Heart left ventricle (tissue), 16 donors: ENCODE measurements around the gene ASTN2. TPM values are rescaled to one million over a fixed set of nuclear protein-coding genes. Genes with fewer than 3 reads are reported as not detected.

Experiments
- ATAC-seq, 4 donors: fragments of 200-7000 bp; cut with Tn5 transposase; one replicate each; pipeline ENCODE4 v1.9.1; 2020 to 2022; ENCODE audit warnings: moderate library complexity in 4 of 4, mild to moderate bottlenecking in 3 of 4, moderate number of reproducible peaks in 1 of 4
- DNase-seq, 5 donors: peaks; one replicate each; pipeline ENCODE4 v3.0.0-alpha.2; 2020
- H3K27ac ChIP-seq, 12 donors: fragments of 200-600 bp; sonication (generic) in 4 of 12; one replicate each; pipeline versions ENCODE4 v1.5.0 to v1.8.0; 2016 to 2022; ENCODE audit warnings: mild to moderate bottlenecking in 2 of 12
- H3K27me3 ChIP-seq, 9 donors: fragments of 200-600 bp; sonication (generic) in 2 of 9; one replicate each; pipeline versions ENCODE4 v1.5.1 to v1.8.0; 2016 to 2022; ENCODE audit warnings: mild to moderate bottlenecking in 3 of 9
- H3K36me3 ChIP-seq, 9 donors: fragments of 200-600 bp; sonication (generic) in 2 of 9; one replicate each; pipeline versions ENCODE4 v1.5.0 to v1.8.0; 2018 to 2022; ENCODE audit warnings: mild to moderate bottlenecking in 2 of 9
- H3K4me1 ChIP-seq, 12 donors: fragments of 200-600 bp; sonication (generic) in 4 of 12; one replicate each; pipeline versions ENCODE4 v1.5.0 to v1.8.0; 2016 to 2022; ENCODE audit warnings: mild to moderate bottlenecking in 3 of 12
- H3K4me3 ChIP-seq, 12 donors: fragments of 200-600 bp; sonication (generic) in 4 of 12; one replicate each; pipeline versions ENCODE4 v1.5.0 to v1.8.0; 2017 to 2022; ENCODE audit warnings: mild to moderate bottlenecking in 9 of 12, moderate library complexity in 4 of 12
- H3K9me3 ChIP-seq, 12 donors: fragments of 200-600 bp; sonication (generic) in 4 of 12; one replicate each; pipeline versions ENCODE4 v1.5.0 to v1.8.0; 2016 to 2022; ENCODE audit warnings: mild to moderate bottlenecking in 1 of 12
- POLR2A ChIP-seq, 2 donors: fragments of 450-650 bp; IDR thresholded peaks; one replicate each; pipeline ENCODE4 v1.6.1; 2017; ENCODE audit warnings: antibody characterized with exemption in 2 of 2, mild to moderate bottlenecking in 2 of 2, moderate library complexity in 2 of 2
- WGBS, 4 donors: extraction: QIAGEN DNeasy Blood & Tissue Kit in 2 of 4; methylation state at CpG; one replicate each; pipeline versions ENCODE4 v1.1.5 to v1.1.7; 2013 to 2018; 5-methylcytosine and 5-hydroxymethylcytosine counted together
- intact Hi-C, 10 donors: fragments of 100-400 bp; cut with DNase I; formaldehyde crosslinking; loops; one replicate each; pipeline versions ENCODE4 v1.11.1 to v1.14.2; 2022
- polyA plus RNA-seq, 2 donors: library from polyadenylated mRNA; stranded (reverse); fragments of 200-250 nt; gene quantifications; one replicate each; pipeline ENCODE4 v1.2.3, GENCODE V29; 2013
- total RNA-seq, 9 donors: library from RNA; depleted of rRNA in 2 of 9; stranded (reverse); fragments of >200 nt in 2 of 9; fragmentation: NEBNext Ultra II Directional in 3 of 9; extraction: Animal tissue kit (Norgen Biotek cat#: 25700) in 3 of 9; gene quantifications; one replicate each; pipeline versions ENCODE4 v1.1.0 to v1.2.4, GENCODE V29; 2016 to 2023
- TF ChIP-seq, protein P1 (sequence below), 12 donors: fragments of 200-600 bp; sonication (generic) in 4 of 12; IDR thresholded peaks; one replicate each; pipeline versions ENCODE4 v1.5.0 to v1.8.0; 2018 to 2022; ENCODE audit warnings: antibody characterized with exemption in 12 of 12, mild to moderate bottlenecking in 5 of 12
- donor health status: ischemic (EF 13 %, LVEDD 7.1; RV severe dilation, severe dysfunction).
- donor health status: healthy with polysubstance abuse.
- donor health status: DM: no; HTN: yes; CAD: no.
- donor health status: DM: no; HTN: no; CAD: no.
- donor health status: ischemic (EF 25% LVEDD 6.9; RV normal size, moderate dysfunction).
- donor health status: ischemic (EF 25% LVEDD 5.7; RV mildly dilated, moderate dysfunction).
- donor health status: healthy.
- donor health status: DM: yes; HTN: yes; CAD: no.
- donor health status: ischemic (EF 35%, LVEDD 5.7; RV mildly dilated, moderate dysfunction).
- donor health status: nonischemic (EF 11% LVEDD 7.7; RV severe dilation, severe dysfunction).
- donor health status: DM: yes; HTN: yes; CAD: no.
- donor health status: PGD.
- donor health status: ischemic (EF 29% LVEDD 5.4; RV normal size, mild dysfunction).
- donor health status: nonischemic (EF 23%, LVEDD 6.1; RV moderate dilation, normal function).

The ASTN2 gene
- total and polyA plus RNA-seq, 11 donors, result 2.5 to 6.0 (median 3.5) TPM

DNA sequence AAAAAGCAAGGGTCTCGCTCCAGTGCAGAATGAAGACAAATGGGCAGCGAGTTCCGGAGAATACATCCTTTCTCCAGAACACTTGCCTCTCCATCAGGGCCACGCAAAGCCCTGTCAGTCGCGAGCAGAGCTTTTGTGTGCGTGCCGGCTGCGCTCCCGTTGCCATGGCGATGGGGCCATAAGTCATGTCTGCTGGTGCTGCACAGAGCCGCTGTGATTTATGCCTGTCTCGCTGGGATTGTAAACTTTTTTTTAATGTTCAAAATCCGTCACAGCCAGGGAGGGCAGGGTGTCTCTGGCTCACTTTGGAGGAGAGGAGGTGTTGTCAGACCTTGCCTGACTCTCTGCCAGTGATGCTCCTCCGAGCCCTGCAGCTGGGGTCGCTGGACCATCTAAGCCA is 455.0 kb downstream of the ASTN2 start:
- Histone ChIP-seq H3K9me3 (no peaks in the 10 kb centered on the region), H3K36me3 (no peaks in the 10 kb centered on the region), H3K4me3 (no peak overlapping the region), H3K4me1 (no peaks in the 10 kb centered on the region), H3K27ac (no peak overlapping the region), H3K27me3 (no peaks in the 10 kb centered on the region)
- no peak for ATAC-seq
- no peak for DNase-seq
- TF ChIP-seq, protein P1, sequence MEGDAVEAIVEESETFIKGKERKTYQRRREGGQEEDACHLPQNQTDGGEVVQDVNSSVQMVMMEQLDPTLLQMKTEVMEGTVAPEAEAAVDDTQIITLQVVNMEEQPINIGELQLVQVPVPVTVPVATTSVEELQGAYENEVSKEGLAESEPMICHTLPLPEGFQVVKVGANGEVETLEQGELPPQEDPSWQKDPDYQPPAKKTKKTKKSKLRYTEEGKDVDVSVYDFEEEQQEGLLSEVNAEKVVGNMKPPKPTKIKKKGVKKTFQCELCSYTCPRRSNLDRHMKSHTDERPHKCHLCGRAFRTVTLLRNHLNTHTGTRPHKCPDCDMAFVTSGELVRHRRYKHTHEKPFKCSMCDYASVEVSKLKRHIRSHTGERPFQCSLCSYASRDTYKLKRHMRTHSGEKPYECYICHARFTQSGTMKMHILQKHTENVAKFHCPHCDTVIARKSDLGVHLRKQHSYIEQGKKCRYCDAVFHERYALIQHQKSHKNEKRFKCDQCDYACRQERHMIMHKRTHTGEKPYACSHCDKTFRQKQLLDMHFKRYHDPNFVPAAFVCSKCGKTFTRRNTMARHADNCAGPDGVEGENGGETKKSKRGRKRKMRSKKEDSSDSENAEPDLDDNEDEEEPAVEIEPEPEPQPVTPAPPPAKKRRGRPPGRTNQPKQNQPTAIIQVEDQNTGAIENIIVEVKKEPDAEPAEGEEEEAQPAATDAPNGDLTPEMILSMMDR (IDR thresholded peaks at IDR 0.05), result no peak
- no peak for TF ChIP-seq POLR2A (IDR thresholded peaks at IDR 0.05)
- intact Hi-C loops, result loop anchor here in 1 of 10 donors (10.0 kb wide), 1 partner anchor 65 kb away; no protein-coding TSS in a partner anchor
- 34 to 57% (median 55%) methylated on average over 16 of the region's 16 CpGs for WGBS, 4 donors

- TF ChIP-seq, protein P1 (IDR thresholded peaks at IDR 0.05), result no peak
- no peak for TF ChIP-seq POLR2A (IDR thresholded peaks at IDR 0.05)
- intact Hi-C loops, result loop anchor here in 1 of 10 donors (10.0 kb wide), 1 partner anchor 64 kb away; no protein-coding TSS in a partner anchor
- DNase-seq (no peak), ATAC-seq (no peak)
- Histone ChIP-seq H3K4me3 (no peak overlapping the region), H3K9me3 (no peaks in the 10 kb centered on the region), H3K4me1 (no peaks in the 10 kb centered on the region), H3K27me3 (no peaks in the 10 kb centered on the region), H3K27ac (no peak overlapping the region), H3K36me3 (no peaks in the 10 kb centered on the region)
- WGBS, 4 donors, result 20 to 32% (median 26%) methylated on average over 5 of the region's 5 CpGs
Measured at GRCh38 chr9:116958881-116959280, 456.0 kb downstream of the ASTN2 start.

- Histone ChIP-seq H3K4me1 (no peaks in the 10 kb centered on the region), H3K9me3 (no peaks in the 10 kb centered on the region), H3K27me3 (peaks cover 0 to 4% (median 0%) of the 10 kb centered on the region in 9 donors), H3K4me3 (no peak overlapping the region), H3K36me3 (no peaks in the 10 kb centered on the region), H3K27ac (no peak overlapping the region)
- DNase-seq (no peak), ATAC-seq (no peak)
- intact Hi-C loops, result loop anchor here in 1 of 10 donors (10.0 kb wide), 1 partner anchor 60 kb away; no protein-coding TSS in a partner anchor
- WGBS, 4 donors, result 71 to 89% (median 80%) methylated on average over 2 of the region's 2 CpGs
- TF ChIP-seq, protein P1 (IDR thresholded peaks at IDR 0.05), result no peak
- no peak for TF ChIP-seq POLR2A (IDR thresholded peaks at IDR 0.05)
Measured at GRCh38 chr9:116954731-116955130, 460.1 kb downstream of the ASTN2 start.

- Histone ChIP-seq H3K4me3 (no peak overlapping the region), H3K27me3 (peaks cover 0 to 4% (median 0%) of the 10 kb centered on the region in 9 donors), H3K9me3 (no peaks in the 10 kb centered on the region), H3K27ac (no peak overlapping the region), H3K4me1 (no peaks in the 10 kb centered on the region), H3K36me3 (no peaks in the 10 kb centered on the region)
- ATAC-seq, result no peak
- DNase-seq, result no peak
- TF ChIP-seq POLR2A (IDR thresholded peaks at IDR 0.05), result no peak
- TF ChIP-seq, protein P1 (IDR thresholded peaks at IDR 0.05), result no peak
- 17 to 37% (median 26%) methylated on average over 1 of the region's 1 CpG for WGBS, 4 donors
- intact Hi-C loops, result loop anchor here in 1 of 10 donors (10.0 kb wide), 1 partner anchor 58 kb away; no protein-coding TSS in a partner anchor
Measured at GRCh38 chr9:116953271-116953670, 461.6 kb downstream of the ASTN2 start.
